SU-DHL-6 (cell line): ENCODE results near the gene HNRNPL.
A peak's percentile ranks its signal among the peaks of the same experiment; 100 is the strongest.
"Not testable (repeated sequence)": the region's sequence is repeated elsewhere in the genome, so short reads cannot be mapped to it uniquely, and the experiment has no call there.

Experiments
- H2AFZ ChIP-seq: fragments of 200-600 bp; sonication (generic); 2 replicates; pipeline ENCODE4 v1.6.1; 2014; ENCODE audit warnings: low read depth, mild to moderate bottlenecking, moderate library complexity, mixed read lengths, antibody characterized with exemption, low read length; ENCODE audit not compliant: severe bottlenecking
- H3F3A ChIP-seq: fragments of 200-600 bp; shearing (Covaris generic); 2 replicates; pipeline ENCODE4 v1.6.0; 2016; ENCODE audit warnings: antibody characterized with exemption, mild to moderate bottlenecking; ENCODE audit not compliant: insufficient read depth
- H3K27ac ChIP-seq: fragments of 200-600 bp; sonication (generic); 2 replicates; pipeline ENCODE4 v1.5.1; 2016; ENCODE audit warnings: low read depth, mild to moderate bottlenecking, low read length, moderate library complexity, mixed read lengths
- H3K27me3 ChIP-seq: fragments of 200-600 bp; sonication (generic), shearing (Covaris generic); 2 replicates; pipeline ENCODE4 v1.6.0; 2014; ENCODE audit warnings: mild to moderate bottlenecking, low read length
- H3K36me3 ChIP-seq: fragments of 200-600 bp; sonication (generic); 2 replicates; pipeline ENCODE4 v1.6.1; 2014; ENCODE audit warnings: mild to moderate bottlenecking, low read length, mixed read lengths
- H3K4me2 ChIP-seq: fragments of 300-600, 200-600 bp; shearing (Covaris generic), sonication (generic); 2 replicates; pipeline ENCODE4 v1.6.0; 2014; ENCODE audit warnings: low read length, low read depth, mild to moderate bottlenecking; ENCODE audit not compliant: poor library complexity, severe bottlenecking
- H3K4me3 ChIP-seq: fragments of 200-600 bp; sonication (generic); 2 replicates; pipeline ENCODE4 v1.5.1; 2014; ENCODE audit warnings: antibody characterized with exemption, low read length, mild to moderate bottlenecking, mixed read lengths; ENCODE audit not compliant: insufficient read depth, poor library complexity, severe bottlenecking
- H3K79me2 ChIP-seq: fragments of 200-600 bp; sonication (generic); 2 replicates; pipeline ENCODE4 v1.6.1; 2014; ENCODE audit warnings: mild to moderate bottlenecking, low read length, moderate library complexity; ENCODE audit not compliant: insufficient read depth
- H3K9ac ChIP-seq: fragments of 200-600 bp; sonication (generic); 2 replicates; pipeline ENCODE4 v1.7.0; 2014; ENCODE audit warnings: mild to moderate bottlenecking, low read length
- H3K9me2 ChIP-seq: fragments of 200-600 bp; sonication (generic); replicated peaks from 2 replicates; pipeline ENCODE4 v1.6.1; 2014; ENCODE audit warnings: low read length; ENCODE audit not compliant: insufficient read depth
- H3K9me3 ChIP-seq: fragments of 200-600 bp; sonication (generic); 2 replicates; pipeline ENCODE4 v1.6.1; 2014; ENCODE audit warnings: low read length, mixed read lengths; ENCODE audit not compliant: insufficient read depth
- H4K20me1 ChIP-seq: fragments of 200-600 bp; sonication (generic); 2 replicates; pipeline ENCODE4 v1.6.1; 2014; ENCODE audit warnings: low read depth, mild to moderate bottlenecking, antibody characterized with exemption, low read length, moderate library complexity, mixed read lengths
- EZH2phosphoT487 ChIP-seq: fragments of 200-600 bp; sonication (generic), shearing (Covaris generic); conservative IDR thresholded peaks from 2 replicates; pipeline ENCODE4 v1.6.1; 2018; ENCODE audit warnings: mild to moderate bottlenecking, antibody characterized with exemption, low read length, moderate library complexity, mixed read lengths
- TF ChIP-seq, protein P1 (sequence below): fragments of 200-600 bp; sonication (generic); IDR thresholded peaks from one replicate; pipeline ENCODE4 v1.5.1; 2017; ENCODE audit warnings: antibody characterized with exemption, mild to moderate bottlenecking, low read length, moderate library complexity; ENCODE audit not compliant: insufficient read depth, poor library complexity, severe bottlenecking

HNRNPL gene

GRCh38 chr19:38877781-38878574 is 28.2 kb upstream of the HNRNPL start, which contains the start of gene RINL:
Gene RINL, minus strand, starts transcription at chr19:38878275. Its CDS starts 1,533 bp downstream, at chr19:38876742.
- Histone ChIP-seq H3K9me2 (no peaks in the 10 kb centered on the region), H2AFZ (peak within 1 kb of the TSS; percentile 59), H3K9ac (peak within 1 kb of the TSS; percentile 77), H3K36me3 (no peaks in the 10 kb centered on the region), H3K9me3 (no peaks in the 10 kb centered on the region), H3K4me3 (peak within 1 kb of the TSS; percentile 47), H3K4me2 (peak within 1 kb of the TSS; percentile 84), H3K27me3 (no peaks in the 10 kb centered on the region), H3K27ac (peak within 1 kb of the TSS; percentile 94), H4K20me1 (no peaks in the 10 kb centered on the region), H3F3A (peaks cover 31% of the 10 kb centered on the region), H3K79me2 (no peaks in the 10 kb centered on the region)
- TF ChIP-seq, protein P1, sequence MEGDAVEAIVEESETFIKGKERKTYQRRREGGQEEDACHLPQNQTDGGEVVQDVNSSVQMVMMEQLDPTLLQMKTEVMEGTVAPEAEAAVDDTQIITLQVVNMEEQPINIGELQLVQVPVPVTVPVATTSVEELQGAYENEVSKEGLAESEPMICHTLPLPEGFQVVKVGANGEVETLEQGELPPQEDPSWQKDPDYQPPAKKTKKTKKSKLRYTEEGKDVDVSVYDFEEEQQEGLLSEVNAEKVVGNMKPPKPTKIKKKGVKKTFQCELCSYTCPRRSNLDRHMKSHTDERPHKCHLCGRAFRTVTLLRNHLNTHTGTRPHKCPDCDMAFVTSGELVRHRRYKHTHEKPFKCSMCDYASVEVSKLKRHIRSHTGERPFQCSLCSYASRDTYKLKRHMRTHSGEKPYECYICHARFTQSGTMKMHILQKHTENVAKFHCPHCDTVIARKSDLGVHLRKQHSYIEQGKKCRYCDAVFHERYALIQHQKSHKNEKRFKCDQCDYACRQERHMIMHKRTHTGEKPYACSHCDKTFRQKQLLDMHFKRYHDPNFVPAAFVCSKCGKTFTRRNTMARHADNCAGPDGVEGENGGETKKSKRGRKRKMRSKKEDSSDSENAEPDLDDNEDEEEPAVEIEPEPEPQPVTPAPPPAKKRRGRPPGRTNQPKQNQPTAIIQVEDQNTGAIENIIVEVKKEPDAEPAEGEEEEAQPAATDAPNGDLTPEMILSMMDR = no peak
- TF ChIP-seq EZH2phosphoT487 = no peak

DNA sequence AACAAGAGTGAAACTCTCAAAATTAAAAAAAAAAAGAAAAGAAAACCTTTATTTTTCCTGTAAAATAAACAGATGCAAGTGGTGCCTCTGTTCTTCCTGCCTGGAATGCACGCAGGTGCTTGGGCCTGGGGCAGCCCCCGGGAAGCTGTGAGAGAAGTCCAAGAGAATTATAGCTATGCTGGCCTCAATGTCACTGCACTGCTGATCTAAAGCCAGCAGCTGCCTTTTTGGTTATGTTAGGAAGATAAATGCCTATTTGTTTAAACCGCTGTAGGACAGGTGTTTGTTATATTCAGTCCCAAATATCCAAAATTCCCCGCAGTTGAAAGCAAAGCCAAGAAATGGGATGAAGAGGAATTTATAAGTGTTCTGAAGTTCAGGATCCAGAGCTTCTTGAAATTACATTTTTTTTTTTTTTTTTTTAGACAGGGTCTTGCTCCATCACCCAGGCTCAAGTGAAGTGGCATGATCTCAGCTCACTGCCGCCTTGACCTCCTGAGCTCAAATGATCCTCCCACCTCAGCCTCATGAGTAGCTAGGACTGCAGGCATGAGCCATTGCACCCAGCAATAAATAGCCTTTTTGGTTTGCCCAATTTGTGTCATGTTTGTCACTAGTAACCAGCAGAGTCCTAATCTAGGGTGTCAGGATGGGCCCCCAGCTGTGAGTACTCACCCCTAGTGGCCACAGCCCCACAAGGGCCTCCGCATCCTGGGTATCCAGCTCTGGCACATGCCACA is 26.0 kb upstream of the HNRNPL start:
- H3K36me3 ChIP-seq = no peaks in the 10 kb centered on the region
- no peaks in the 10 kb centered on the region for H3K79me2 ChIP-seq
- H3K27me3 ChIP-seq = no peaks in the 10 kb centered on the region
- H3K27ac ChIP-seq = no peak overlapping the region
- no peaks in the 10 kb centered on the region for H4K20me1 ChIP-seq
- H3K9ac ChIP-seq = no peak overlapping the region
- H3K9me3 ChIP-seq = no peaks in the 10 kb centered on the region
- no peak overlapping the region for H3K4me2 ChIP-seq
- no peak overlapping the region for H2AFZ ChIP-seq
- no peaks in the 10 kb centered on the region for H3K9me2 ChIP-seq
- H3K4me3 ChIP-seq = no peak overlapping the region
- TF ChIP-seq EZH2phosphoT487 = no peak
- TF ChIP-seq, protein P1 = no peak
- H3F3A ChIP-seq = peaks cover 32% of the 10 kb centered on the region

DNA sequence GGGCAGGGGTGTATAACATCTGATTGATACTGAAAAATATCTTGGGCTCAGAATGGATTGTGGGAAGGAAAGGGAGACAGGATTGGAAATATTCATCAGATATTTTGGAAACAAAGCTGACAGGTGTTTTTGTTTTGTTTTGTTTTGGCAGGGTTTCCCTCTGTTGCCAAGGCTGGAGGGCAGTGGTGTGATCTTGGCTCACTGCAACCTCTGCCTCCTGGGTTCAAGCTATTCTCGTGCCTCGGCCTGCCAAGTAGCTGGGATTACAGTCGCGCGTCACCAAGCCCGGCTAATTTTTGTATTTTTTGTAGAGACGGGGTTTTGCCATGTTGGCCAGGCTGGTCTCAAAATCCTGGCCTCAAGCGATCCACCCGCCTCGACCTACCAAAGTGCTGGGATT is 23.6 kb upstream of the HNRNPL start:
- not testable (repeated sequence) for H3K27ac ChIP-seq, H3K79me2 ChIP-seq, H3K9me2 ChIP-seq, H2AFZ ChIP-seq, H3K4me2 ChIP-seq, H3K9ac ChIP-seq, H3K36me3 ChIP-seq, H3K27me3 ChIP-seq, H3K4me3 ChIP-seq, H3K9me3 ChIP-seq, H4K20me1 ChIP-seq
- peaks cover 32% of the 10 kb centered on the region for H3F3A ChIP-seq

- peak overlapping the region; percentile 63; the same call in 1 of the 2 replicates for H3K27ac ChIP-seq
- no peaks in the 10 kb centered on the region for H4K20me1 ChIP-seq
- no peaks in the 10 kb centered on the region for H3K9me3 ChIP-seq
- peak overlapping the region; percentile 74 for H3K4me2 ChIP-seq
- H3K27me3 ChIP-seq = no peaks in the 10 kb centered on the region
- no peaks in the 10 kb centered on the region for H3K9me2 ChIP-seq
- peaks cover 5% of the 10 kb centered on the region; the same call in 1 of the 2 replicates for H3K79me2 ChIP-seq
- TF ChIP-seq, protein P1 = no peak
- H3F3A ChIP-seq = peaks cover 34% of the 10 kb centered on the region
- peak overlapping the region; percentile 49 for H3K4me3 ChIP-seq
- peak overlapping the region; percentile 71 for H3K9ac ChIP-seq
- no peaks in the 10 kb centered on the region for H3K36me3 ChIP-seq
- no peak overlapping the region for H2AFZ ChIP-seq
Measured at GRCh38 chr19:38870612-38871011, 20.8 kb upstream of the HNRNPL start.
